ENCODE measurements around the gene ADRM1. TPM values are rescaled to one million over a fixed set of nuclear protein-coding genes. Genes with fewer than 3 reads are reported as not detected.
A peak's percentile ranks its signal among the peaks of the same experiment; 100 is the strongest.

Gene ADRM1
- polyA plus RNA-seq, 3 donors: 36.5 to 62.0 (median 54.2) TPM

DNA sequence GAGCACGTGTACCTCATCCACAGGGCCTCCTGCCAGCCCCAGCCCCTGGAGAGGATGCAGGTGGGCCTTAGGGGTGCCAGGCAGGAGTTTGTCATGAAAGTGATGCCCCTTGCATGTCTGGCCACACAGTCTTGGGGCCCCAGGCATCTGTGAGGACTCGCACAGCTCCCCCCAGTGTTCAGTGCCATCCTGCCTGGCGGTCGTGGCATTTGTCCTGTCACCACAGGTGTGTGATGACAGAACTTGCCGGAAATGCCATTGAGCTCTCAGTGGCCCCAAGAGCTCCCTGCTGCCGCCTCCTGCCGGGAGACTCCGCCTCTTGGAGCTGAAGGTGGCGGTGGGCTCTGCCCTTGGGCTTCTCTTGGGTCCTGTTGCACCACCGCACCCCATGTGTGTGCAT, 30.6 kb upstream of the ADRM1 start:
- DNase-seq (ENCODE audit: extremely low read depth in 1 of 11, low read depth in 9 of 11, low spot score in 4 of 11): no peak

DNA sequence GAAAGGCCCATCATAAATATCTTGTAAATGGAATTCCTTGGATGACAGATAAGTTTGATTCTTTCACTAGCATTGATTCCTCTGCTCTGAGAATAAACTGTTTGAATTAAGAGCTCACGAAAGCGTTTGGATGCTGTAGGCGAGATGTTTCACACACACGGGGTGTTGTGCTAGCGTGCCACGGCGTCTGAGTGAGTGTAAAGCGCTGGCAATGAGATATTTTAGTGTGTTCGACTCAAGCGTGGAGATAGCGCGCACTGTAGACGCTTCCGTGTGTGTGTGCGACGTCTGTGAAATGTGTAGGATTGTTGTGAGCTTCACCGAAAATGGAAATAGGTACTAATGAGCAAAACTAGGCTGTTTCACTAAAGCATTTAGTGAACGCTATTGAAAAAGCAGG, 29.4 kb upstream of the ADRM1 start:
- DNase-seq (ENCODE audit: extremely low read depth in 1 of 11, low read depth in 9 of 11, low spot score in 4 of 11): no peak

DNA sequence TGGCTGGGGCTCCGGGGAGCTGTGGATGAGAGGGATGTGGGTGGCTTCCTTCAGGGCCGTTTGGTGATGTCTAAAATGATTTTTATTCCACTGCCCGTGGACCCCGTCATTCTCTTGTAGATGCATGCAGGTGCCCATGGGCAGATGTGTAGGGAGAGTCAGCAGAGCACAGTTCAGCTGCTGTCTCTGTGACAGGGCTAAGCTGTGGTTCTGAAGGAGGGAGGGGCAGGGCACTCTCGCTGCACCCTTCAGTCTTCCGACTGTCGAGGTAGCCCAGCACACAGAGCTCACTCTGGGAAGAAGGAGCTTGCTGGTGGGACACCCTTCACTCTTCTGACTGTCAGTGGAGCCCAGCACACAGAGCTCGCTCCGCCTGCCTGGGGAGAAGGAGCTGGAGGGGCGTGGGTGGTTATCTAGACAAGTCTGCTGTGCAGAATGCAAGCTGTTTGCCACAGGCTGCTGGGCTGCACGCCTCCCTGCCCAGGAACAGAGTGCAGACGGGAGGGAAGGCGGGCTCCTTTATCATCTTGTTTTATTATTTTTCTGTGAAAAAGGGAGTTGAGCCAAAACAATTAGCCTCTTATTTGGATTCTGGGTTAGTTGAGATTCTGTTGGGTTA, 28.4 kb upstream of the ADRM1 start:
- DNase-seq (ENCODE audit: extremely low read depth in 1 of 11, low read depth in 9 of 11, low spot score in 4 of 11): peak in 4 of 11 donors; percentile 27 to 42 (median 37)

DNA sequence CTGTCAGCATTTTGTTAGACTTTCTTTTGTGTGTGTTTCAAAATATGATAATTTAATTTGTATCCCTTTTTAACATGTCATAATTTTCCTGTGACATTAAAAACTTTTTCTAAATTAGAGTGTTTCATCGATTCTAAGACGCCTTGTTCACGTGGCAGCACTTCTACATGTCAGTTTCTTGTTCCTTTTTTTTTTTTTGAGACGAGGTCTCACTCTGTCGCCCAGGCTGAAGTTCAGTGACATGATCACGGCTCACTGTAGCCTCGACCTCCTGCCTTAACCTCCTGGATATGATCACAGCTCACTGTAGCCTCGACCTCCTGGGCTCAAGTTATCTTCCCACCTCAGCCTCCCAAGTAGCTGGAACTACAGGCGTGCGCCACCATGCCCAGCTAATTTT, 27.6 kb upstream of the ADRM1 start:
- DNase-seq (ENCODE audit: extremely low read depth in 1 of 11, low read depth in 9 of 11, low spot score in 4 of 11): no peak

DNA sequence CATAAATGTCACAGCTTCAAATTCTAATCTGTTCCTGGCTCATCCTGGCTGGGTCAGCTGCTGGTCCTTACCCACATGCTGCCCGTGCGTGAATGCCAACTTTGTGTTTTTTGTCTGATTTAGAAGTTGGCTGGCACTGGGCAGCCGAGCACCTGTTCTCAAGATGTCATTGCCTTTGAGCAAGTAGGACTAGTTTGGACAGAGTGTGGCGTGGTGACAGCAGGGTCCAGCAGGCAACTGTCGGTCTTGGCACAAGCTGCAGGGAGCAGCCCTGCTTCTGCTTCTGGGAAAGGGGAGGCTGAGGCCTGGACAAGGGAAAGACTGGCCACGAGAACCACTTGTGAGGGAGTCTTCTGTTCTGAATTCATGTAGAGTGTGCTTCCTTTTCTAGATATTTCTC, 26.4 kb upstream of the ADRM1 start:
- no peak for DNase-seq (ENCODE audit: extremely low read depth in 1 of 11, low read depth in 9 of 11, low spot score in 4 of 11)

DNA sequence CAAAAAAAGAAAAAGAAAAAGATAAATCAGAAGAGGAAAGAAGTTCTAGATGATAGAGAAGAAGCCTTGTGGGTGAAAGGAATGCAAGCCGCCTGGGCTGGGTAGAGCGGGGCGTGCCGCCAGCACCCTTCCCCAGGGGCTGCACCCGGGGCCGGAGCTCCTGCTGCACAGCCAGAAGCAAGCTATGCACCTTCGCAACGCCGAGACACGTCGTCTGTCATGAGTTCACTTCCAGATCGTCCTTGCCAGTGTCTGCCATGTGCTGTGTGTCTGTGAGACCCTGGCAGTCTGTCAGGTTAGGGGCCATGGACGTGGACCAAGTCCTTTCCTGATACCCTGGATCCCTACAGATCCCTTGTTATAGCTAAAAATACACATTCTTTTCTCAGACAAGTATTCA, 25.5 kb upstream of the ADRM1 start:
- no peak for DNase-seq (ENCODE audit: extremely low read depth in 1 of 11, low read depth in 9 of 11, low spot score in 4 of 11)

DNA sequence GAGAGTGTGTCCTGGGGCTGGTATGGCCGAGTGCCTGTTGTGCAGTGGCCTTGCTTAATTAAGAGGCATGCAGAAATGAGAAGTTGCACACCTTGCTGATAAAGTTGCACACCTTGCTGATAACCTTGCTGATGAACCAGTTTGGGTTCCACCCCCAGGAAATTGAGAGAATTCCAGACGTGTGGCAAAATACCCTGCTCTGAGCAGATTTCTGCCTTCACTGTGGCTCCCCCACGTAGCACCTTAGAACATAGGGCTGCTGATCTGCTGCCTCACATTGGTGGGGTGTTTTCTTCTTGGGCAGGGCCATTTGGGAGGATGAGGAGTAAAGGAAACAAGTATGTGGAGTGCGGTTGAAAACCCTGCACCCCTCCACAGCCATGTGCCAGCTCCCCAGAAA, 22.5 kb upstream of the ADRM1 start:
- DNase-seq (ENCODE audit: extremely low read depth in 1 of 11, low read depth in 9 of 11, low spot score in 4 of 11): no peak

DNA sequence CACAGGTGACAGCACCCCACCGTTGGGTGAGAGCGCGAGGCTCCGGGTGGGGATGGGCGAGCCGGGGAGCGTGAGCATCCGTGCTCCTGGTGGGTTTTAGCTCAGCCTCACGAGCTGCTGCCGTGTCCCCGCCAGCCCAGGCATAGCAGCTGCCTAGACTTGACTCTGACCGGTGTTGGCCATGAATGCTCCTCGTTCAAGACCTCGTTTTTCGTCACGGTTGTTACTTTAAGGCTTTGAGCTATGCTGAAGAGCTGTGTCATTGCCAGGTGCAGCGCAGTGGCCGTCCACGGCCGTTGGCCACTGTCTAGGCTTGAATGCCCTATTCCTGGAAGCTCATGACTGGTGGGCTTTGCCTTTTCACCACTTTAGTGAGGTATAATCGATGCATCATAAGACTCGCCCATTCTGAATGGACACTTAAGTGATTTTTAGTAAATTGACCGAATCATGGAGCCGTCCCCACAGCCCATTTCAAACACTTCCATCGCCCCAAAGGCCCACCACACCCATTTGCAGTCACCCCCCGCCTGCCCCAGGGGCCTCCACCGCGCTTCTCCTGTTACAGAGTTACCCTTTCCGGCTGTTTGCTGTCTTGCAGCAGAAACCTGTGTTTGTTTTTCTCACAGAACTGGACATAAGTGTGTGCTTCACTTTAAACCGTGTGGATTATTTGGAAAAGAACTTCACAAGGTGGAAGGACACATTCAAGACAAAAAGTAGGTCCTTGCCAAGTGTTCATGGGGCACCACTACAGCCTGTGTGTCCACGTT, 21.4 kb upstream of the ADRM1 start:
- DNase-seq (ENCODE audit: extremely low read depth in 1 of 11, low read depth in 9 of 11, low spot score in 4 of 11): no peak

DNA sequence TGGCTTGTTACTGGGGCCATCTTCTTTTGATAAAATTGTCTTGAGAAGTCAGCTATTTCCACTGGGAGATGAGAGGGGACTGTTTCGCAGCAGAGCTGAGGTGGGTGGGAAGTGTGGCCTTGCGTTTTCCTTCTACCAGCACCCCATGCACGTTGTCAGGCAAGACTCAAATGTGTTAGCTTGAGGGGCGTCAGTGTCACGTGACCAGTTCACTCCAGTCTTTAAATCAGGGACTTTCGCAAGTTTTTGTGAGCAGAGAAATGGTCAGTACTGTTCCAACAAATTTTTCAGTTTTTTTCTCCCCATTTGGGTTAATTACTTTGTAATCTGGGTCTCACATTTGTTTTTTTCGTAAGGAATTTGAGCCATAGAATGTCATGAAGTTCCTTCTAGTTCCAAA, 20.7 kb upstream of the ADRM1 start:
- DNase-seq (ENCODE audit: extremely low read depth in 1 of 11, low read depth in 9 of 11, low spot score in 4 of 11): no peak

DNA sequence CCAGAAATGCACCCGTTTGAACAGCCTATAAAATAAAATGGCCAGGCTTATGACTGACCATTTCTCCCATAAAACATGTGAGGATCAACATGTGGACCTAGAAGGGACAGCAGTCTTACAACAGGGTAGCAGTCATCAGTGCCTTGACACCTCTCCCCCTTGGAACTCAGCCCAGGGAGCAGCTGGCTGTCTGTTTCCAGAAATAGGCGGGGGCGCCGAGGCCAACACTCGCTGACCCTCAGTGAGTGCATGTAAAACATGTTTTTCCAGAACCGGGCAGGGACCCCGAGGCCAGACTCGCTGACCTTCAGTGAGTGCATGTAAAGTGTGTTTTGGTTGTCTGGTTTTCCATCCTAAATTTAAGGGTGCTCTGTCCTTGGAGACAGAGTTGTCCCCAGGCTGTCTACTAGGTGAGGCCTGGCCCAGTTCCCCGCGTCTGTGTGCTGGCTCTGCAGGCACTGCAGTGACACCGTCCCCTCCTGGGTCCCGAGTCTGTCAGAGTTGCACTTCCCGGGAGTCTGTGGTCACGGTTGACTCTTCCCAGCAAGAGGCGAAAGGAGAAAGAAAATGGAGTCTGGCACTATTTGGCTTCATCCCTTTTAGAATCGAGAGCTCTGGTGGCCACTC, 19.8 kb upstream of the ADRM1 start:
- no peak for DNase-seq (ENCODE audit: extremely low read depth in 1 of 11, low read depth in 9 of 11, low spot score in 4 of 11)

DNA sequence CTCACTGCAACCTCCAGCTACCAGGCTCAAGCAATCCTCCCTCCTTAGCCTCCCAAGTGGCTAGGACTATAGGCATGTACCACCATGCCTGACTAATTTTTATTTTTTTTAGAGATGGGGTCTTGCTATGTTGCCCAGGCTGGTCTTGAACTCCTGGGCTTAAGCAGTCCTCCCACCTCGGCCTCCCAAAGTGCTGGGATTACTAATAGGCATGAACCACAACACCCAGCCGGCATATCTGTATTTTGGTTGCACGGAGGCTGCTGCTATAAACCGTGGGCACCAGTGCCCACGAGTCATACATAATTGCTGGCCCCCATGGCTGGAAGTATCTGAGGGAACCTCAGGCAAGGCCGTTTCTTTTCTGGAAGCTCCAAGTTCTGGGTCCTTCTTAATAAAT, 18.3 kb upstream of the ADRM1 start:
- no peak for DNase-seq (ENCODE audit: extremely low read depth in 1 of 11, low read depth in 9 of 11, low spot score in 4 of 11)

DNA sequence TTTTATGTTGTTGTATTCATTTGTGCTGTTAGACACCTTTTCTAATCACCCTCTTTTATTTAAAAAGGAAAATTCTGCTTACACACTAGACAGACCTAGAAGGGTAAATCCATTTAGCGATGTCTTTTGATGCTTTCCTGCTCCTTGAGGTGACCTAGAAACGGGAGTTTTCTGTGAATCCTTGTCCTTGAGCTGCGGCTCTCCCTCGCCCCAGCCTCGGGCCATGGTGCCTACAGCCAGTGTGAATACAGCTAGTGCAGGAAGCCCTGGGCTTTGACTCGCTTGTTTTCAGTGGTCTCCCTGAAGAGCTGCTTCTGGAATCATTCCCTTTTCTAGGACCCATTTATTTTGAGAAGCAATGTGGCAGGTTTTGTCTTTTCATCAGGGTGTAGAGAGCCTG, 17.6 kb upstream of the ADRM1 start:
- no peak for DNase-seq (ENCODE audit: extremely low read depth in 1 of 11, low read depth in 9 of 11, low spot score in 4 of 11)

DNA sequence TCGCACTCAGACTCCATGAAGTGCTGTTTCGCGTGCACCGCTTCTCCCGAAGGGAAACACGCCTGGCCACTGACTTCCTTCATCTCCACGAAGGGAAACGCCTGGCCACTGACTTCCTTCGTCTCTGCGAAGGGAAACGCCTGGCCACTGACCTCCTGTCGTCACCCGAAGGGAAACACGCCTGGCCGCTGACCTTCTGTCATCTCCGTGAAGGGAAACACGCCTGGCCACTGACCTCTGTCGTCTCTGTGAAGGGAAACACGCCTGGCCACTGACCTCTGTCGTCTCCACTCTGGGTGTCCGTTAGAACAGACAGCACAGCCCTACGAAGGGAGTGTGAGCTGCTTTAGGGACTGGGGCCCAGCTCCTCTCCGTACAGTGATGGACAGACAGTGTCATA, 17.1 kb upstream of the ADRM1 start:
- DNase-seq (ENCODE audit: extremely low read depth in 1 of 11, low read depth in 9 of 11, low spot score in 4 of 11): peak in 2 of 11 donors; percentile 13 to 32

DNA sequence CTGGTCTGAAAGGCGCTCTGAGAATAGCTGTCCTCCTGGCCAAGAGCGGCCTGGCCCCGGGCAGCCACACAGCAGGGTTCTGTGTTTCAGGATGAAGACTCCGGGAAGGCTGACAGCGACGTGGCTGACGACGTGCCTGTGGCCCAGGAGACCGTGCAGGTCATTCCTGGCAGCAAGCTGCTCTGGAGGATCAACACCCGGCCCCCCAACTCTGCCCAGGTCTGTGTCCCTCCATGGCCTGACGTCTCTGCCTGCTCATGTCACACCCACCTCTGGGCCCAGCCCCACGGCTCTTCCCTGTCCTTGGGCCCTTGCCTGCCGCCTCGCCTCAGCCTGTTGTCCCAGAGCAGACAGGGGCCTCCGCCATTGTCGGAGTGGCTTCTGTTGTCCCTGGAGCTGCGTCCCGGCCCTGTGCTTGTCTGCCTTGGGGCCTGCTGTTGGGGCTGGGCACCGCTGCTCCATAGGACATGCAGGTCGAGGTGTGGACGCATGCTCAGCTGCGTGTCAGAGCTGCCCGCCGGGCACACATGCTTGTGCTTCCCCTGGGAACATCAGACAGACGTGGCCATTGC, 16.2 kb upstream of the ADRM1 start:
- no peak for DNase-seq (ENCODE audit: extremely low read depth in 1 of 11, low read depth in 9 of 11, low spot score in 4 of 11)

DNA sequence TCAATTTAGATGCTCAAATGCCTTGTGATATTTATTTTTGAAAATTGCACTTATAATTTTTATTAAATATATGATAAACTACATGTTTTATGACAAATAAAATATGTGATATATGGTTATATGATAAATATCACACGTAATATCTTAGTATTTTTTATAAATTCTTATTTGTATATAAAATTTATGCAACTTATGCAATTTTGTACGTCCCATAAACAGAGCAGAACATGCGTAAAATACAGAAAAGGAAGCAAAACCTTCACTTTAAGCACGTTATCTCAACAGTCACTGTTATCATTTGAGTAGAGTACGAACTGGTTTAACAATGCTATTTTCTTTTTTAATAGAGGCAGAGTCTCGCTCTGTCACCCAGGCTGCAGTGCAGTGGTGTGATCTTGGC, 15.7 kb upstream of the ADRM1 start:
- no peak for DNase-seq (ENCODE audit: extremely low read depth in 1 of 11, low read depth in 9 of 11, low spot score in 4 of 11)

DNA sequence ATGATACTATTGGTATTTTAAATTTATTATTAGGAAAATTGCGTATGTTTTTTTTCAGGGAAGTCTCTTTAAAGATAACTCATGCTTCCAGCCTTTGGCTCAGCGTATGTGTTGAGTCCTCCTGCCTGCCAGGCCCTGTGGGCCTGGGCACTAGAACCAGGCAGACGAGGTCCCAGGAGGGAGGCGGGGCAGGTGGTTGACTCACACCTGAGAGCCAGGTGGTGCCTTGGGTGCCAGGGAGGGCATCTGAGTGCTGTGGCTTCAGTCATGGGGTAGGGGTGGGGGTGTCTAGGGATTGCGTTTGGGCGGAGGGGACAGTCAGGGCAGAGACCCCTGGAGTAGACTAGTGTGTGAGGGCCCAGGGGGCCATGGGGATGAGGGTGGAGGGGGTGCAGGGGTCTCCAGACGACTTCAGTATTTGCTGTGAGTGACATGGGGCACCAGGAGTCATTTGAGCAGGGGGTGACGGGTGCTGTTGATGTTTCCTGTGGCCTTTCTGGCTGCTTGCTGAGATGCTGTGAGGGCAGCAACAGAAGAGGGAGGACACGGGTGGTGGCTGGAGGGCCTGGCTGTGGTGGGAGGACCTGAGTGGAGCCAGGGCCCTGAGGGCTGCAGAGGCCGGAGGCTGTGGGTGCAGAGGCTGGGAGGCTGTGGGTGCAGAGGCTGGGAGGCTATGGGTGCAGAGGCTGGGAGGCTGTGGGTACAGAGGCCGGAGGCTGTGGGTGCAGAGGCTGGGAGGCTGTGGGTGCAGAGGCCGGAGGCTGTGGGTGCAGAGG, 14.8 kb upstream of the ADRM1 start:
- DNase-seq (ENCODE audit: extremely low read depth in 1 of 11, low read depth in 9 of 11, low spot score in 4 of 11): no peak

DNA sequence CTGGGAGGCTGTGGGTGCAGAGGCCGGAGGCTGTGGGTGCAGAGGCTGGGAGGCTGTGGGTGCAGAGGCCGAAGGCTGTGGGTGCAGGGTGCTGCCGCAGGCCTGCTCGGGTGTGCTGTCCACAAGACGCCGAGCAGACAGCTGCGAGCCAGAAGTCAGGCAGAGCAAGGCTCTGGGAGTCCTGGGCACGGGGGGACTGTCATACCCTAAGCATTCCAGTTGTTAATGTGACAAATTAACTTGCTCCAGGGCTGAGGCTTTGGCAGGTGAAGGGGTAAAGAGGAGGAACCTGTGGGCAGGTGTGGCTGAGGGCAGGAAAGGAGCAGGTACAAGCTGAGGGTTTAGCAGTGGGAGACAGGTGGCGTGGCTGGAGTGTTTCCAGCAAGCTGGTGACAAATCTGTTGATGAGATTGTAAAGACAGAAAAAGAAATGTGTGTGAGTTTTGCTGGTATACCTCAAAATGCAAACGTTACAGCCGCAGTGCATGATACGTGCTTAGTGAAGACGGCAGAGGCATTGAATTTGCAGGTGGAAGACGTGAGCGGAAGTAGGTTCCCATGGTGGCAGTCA, 14.2 kb upstream of the ADRM1 start:
- no peak for DNase-seq (ENCODE audit: extremely low read depth in 1 of 11, low read depth in 9 of 11, low spot score in 4 of 11)

DNA sequence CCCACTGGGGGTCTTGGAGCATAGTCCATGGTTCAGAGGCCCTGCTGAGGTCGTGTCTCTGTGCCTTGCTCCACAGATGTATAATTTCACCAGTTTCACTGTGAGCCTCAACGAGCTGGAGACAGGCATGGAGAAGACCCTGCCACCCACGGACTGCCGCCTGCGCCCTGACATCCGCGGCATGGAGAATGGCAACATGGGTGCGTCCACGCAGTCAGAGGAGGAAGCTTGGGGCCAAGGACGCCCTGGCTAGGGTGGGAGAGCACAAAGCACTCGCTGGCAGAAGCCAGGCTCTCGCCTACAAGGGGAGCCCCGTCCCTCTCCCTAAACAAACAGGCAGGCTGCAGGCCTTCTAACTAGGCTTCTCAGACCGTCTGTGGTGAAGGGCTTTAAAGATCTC, 13.7 kb upstream of the ADRM1 start:
- DNase-seq (ENCODE audit: extremely low read depth in 1 of 11, low read depth in 9 of 11, low spot score in 4 of 11): no peak

DNA sequence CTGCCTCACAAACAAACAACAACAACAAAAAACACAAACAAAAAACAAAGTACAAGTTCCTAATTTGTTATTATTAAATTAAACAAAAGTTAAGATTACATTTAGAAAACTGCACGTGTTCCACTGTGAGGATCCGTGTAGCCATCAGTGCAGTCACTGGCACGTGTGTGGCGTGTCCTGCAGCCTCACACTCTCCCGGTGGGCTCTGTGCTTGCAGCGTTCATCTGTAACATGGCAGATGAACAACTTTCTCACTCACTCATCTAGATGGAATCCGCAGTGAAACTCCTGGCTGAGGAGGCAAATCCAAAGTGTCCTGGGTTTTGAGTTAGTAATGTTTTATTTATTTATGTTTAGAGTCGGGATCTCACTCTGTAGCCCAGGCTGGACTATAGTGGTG, 12.9 kb upstream of the ADRM1 start:
- no peak for DNase-seq (ENCODE audit: extremely low read depth in 1 of 11, low read depth in 9 of 11, low spot score in 4 of 11)

Data from renal cortex interstitium (tissue), 11 donors.